Endothelial cell of umbilical vein (primary cell): Measurements from ENCODE around the gene DACT2.

Source experiments
- EZH2 ChIP-seq: IDR thresholded peaks from 2 replicates; pipeline ENCODE4 v1.6.1; 2012; ENCODE audit warnings: borderline replicate concordance, low read depth, mild to moderate bottlenecking, moderate library complexity, low read length, inconsistent platforms; ENCODE audit not compliant: severe bottlenecking
- FOS ChIP-seq: IDR thresholded peaks from 2 replicates; pipeline ENCODE4 v1.6.1; 2011; ENCODE audit warnings: mild to moderate bottlenecking, low read length, moderate library complexity, borderline replicate concordance; ENCODE audit not compliant: insufficient read depth
- GATA2 ChIP-seq: IDR thresholded peaks from 2 replicates; pipeline ENCODE4 v1.7.0; 2011; ENCODE audit warnings: low read depth, mild to moderate bottlenecking, moderate library complexity, mixed read lengths, low read length; ENCODE audit not compliant: insufficient read length, insufficient read depth
- JUN ChIP-seq: IDR thresholded peaks from 2 replicates; pipeline ENCODE4 v1.6.1; 2011; ENCODE audit warnings: borderline replicate concordance, low read depth; ENCODE audit not compliant: insufficient read length, insufficient read depth
- MYC ChIP-seq: IDR thresholded peaks from one replicate; pipeline ENCODE4 v1.6.1; 2011; ENCODE audit warnings: mild to moderate bottlenecking, low read depth, low read length
- POLR2A ChIP-seq: IDR thresholded peaks from 2 replicates; pipeline ENCODE4 v1.6.1; 2012; ENCODE audit warnings: low read depth, mild to moderate bottlenecking, control low read depth, low read length
- POLR2AphosphoS5 ChIP-seq: IDR thresholded peaks from 2 replicates; pipeline ENCODE4 v1.6.1; 2012; ENCODE audit warnings: low read depth, mild to moderate bottlenecking, control low read depth, low read length, moderate library complexity; ENCODE audit not compliant: insufficient read depth
- TF ChIP-seq, protein P1 (sequence below), 2 donors: IDR thresholded peaks; 1 replicate in 1 of 2; 2 replicates in 1 of 2; pipeline ENCODE4 v1.5.1; 2011; ENCODE audit warnings: low read length in 2 of 2, mild to moderate bottlenecking in 2 of 2, moderate library complexity in 2 of 2, control low read depth in 1 of 2, inconsistent platforms in 1 of 2, low read depth in 1 of 2; ENCODE audit not compliant: insufficient read depth in 1 of 2; ENCODE audit errors: extremely low read depth in 1 of 2
- TF ChIP-seq, protein P2 (sequence below): IDR thresholded peaks from 2 replicates; pipeline ENCODE4 v1.6.1; 2011; ENCODE audit not compliant: insufficient read depth, insufficient read length

DNA sequence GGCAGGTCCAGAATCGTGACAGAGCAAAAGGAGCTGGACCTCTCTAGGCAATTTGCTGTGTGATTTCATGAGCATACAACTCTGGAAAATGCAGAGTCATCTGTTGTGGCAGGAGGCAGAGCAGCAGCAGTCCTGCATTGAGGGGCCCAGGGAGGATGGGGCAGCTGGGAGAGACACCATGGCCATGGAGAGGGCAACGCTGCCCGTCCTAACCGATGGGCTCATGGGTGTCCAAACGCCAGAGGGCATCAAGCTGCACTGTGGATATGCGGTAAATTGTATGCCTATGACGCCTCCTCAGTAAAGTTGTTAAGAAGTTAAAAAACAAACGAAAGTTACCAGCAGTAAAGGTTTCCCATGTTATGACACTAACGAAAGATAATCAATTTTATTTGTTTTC lies 42.2 kb upstream of the DACT2 start:
- TF ChIP-seq, protein P1, sequence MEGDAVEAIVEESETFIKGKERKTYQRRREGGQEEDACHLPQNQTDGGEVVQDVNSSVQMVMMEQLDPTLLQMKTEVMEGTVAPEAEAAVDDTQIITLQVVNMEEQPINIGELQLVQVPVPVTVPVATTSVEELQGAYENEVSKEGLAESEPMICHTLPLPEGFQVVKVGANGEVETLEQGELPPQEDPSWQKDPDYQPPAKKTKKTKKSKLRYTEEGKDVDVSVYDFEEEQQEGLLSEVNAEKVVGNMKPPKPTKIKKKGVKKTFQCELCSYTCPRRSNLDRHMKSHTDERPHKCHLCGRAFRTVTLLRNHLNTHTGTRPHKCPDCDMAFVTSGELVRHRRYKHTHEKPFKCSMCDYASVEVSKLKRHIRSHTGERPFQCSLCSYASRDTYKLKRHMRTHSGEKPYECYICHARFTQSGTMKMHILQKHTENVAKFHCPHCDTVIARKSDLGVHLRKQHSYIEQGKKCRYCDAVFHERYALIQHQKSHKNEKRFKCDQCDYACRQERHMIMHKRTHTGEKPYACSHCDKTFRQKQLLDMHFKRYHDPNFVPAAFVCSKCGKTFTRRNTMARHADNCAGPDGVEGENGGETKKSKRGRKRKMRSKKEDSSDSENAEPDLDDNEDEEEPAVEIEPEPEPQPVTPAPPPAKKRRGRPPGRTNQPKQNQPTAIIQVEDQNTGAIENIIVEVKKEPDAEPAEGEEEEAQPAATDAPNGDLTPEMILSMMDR (IDR thresholded peaks at IDR 0.05; ENCODE audit: extremely low read depth in 1 of 2, insufficient read depth in 1 of 2, low read depth in 1 of 2, low read length in 2 of 2) = no peak
- TF ChIP-seq POLR2A = no peak
- TF ChIP-seq, protein P2, sequence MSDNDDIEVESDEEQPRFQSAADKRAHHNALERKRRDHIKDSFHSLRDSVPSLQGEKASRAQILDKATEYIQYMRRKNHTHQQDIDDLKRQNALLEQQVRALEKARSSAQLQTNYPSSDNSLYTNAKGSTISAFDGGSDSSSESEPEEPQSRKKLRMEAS = no peak
- TF ChIP-seq POLR2AphosphoS5 = no peak
- TF ChIP-seq EZH2 = no peak
- TF ChIP-seq FOS = no peak
- no peak for TF ChIP-seq JUN
- TF ChIP-seq GATA2 = no peak
- no peak for TF ChIP-seq MYC
